Measurements from ENCODE around the gene ZNF714. TPM values are rescaled to one million over a fixed set of nuclear protein-coding genes. Genes with fewer than 3 reads are reported as not detected.

Gene ZNF714
- total and polyA plus RNA-seq, 2 donors from 2014 or later = 2.0 to 8.8 TPM

DNA sequence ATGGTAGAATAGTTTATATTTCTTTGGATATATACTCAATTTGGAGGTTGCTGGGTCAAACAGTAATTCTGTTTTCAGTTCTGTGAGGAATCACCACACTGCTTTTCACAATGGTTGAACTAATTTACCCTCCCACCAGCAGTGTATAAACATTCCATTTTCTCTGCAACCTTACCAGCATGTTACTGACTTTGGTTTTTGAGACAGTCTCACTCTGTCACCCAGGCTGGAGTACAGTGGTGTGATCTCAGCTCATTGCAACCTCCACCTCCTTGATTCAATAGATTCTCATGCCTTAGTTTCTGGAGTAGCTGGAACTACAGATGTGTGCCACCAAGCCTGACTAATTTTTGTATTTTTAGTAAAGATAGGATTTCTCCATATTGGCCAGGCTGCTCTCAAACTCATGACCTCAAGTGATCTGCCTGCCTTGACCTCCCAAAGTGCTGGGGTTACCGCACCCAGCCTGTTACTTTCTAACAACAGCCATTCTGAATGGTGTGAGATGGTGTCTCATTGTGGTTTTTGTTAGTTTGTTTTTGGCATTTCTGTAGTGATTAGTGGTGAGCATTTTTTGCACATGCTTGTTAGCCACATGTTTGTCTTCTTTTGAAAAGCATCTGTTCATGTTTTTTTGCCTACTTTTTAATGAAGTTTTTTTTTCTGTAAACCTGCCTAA lies 12.5 kb downstream of the ZNF714 start:
- Histone ChIP-seq H3K27ac (ENCODE audit: low read depth in 2 of 2, low read length in 2 of 2) (no peak overlapping the region), H3K9me3 (ENCODE audit: control insufficient read depth in 2 of 3, insufficient read depth in 1 of 3, low read length in 3 of 3) (no peaks in the 10 kb centered on the region), H3K4me1 (ENCODE audit: control insufficient read depth in 2 of 3, insufficient read depth in 2 of 3, low read depth in 1 of 3, low read length in 3 of 3) (no peaks in the 10 kb centered on the region), H3K4me3 (ENCODE audit: low read length in 3 of 3) (no peak overlapping the region), H3K36me3 (ENCODE audit: control insufficient read depth in 2 of 3, insufficient read depth in 3 of 3, low read length in 3 of 3) (no peaks in the 10 kb centered on the region), H3K9ac (ENCODE audit: low read length in 3 of 3) (no peak overlapping the region), H3K27me3 (ENCODE audit: control insufficient read depth, insufficient read depth, low read length) (no peaks in the 10 kb centered on the region)
- DNase-seq = no peak
- intact Hi-C loops (cut with DNase I) = no loop called here
- TF ChIP-seq CTCF (IDR thresholded peaks at IDR 0.05; ENCODE audit: borderline replicate concordance, extremely low read depth, insufficient read depth) = no peak
- no peak for FAIRE-seq

DNA sequence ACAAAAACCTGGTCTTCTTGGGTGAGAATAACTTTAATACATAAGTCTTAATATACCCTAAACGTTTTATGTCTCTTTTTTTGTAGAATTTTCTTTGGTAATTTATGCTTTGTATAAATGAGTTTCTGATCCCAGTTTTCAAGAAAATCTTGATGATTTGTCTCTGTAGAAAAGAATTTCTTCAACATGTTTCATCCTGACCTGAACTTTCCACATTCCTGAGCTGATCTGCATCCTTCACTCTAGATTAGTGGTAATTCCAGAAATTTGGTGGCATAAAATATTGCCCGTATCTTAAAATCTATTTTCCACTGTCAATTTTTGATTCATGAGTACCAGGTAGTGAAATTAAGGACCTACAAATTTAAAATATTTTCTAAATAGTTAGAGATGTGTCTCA lies 16.3 kb downstream of the ZNF714 start:
- Histone ChIP-seq H3K4me1 (ENCODE audit: control insufficient read depth in 2 of 3, insufficient read depth in 2 of 3, low read depth in 1 of 3, low read length in 3 of 3) (no peaks in the 10 kb centered on the region), H3K4me3 (ENCODE audit: low read length in 3 of 3) (no peak overlapping the region), H3K27me3 (ENCODE audit: control insufficient read depth, insufficient read depth, low read length) (no peaks in the 10 kb centered on the region), H3K9me3 (ENCODE audit: control insufficient read depth in 2 of 3, insufficient read depth in 1 of 3, low read length in 3 of 3) (no peaks in the 10 kb centered on the region), H3K27ac (ENCODE audit: low read depth in 2 of 2, low read length in 2 of 2) (no peak overlapping the region), H3K36me3 (ENCODE audit: control insufficient read depth in 2 of 3, insufficient read depth in 3 of 3, low read length in 3 of 3) (no peaks in the 10 kb centered on the region), H3K9ac (ENCODE audit: low read length in 3 of 3) (no peak overlapping the region)
- intact Hi-C loops (cut with DNase I) = no loop called here
- no peak for FAIRE-seq
- DNase-seq = no peak
- TF ChIP-seq CTCF (IDR thresholded peaks at IDR 0.05; ENCODE audit: borderline replicate concordance, extremely low read depth, insufficient read depth) = no peak

DNA sequence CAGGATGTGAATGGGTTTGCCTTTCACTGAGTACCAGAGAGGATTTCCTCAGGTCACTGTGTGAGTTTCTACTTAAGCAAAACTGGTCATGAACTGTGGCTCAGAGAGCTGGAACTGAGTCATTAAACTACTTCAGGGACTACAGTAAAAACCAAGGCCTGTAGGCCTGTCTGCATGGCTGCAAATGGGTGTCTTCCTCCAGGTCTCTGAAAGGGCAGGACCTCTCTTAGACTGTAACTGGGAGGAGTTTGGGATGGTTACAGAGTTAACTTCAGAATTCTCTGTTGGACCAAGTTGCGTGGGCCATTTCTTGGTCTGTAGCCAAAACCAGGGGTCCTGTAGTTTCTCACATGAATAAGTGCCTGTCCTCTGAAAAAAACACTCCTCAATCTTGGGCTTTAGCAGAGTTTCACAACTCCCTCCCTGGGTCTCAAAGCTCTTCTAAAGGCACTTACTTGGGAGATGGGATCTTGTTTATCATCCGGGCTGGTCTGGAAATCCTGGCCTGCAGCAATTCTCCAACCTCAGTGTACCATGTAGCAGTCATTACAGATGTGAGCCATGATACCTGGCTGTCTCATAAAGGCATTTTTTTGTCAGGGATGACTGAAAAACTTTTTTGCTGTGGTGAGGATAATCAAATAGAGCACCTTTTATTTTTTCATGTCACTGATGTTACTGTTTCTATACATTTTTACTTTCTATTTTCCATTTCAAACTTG lies 19.7 kb downstream of the ZNF714 start:
- FAIRE-seq (no peak), DNase-seq (no peak)
- H3K4me1 ChIP-seq (ENCODE audit: control insufficient read depth in 2 of 3, insufficient read depth in 2 of 3, low read depth in 1 of 3, low read length in 3 of 3) = no peaks in the 10 kb centered on the region
- no peaks in the 10 kb centered on the region for H3K27me3 ChIP-seq (ENCODE audit: control insufficient read depth, insufficient read depth, low read length)
- no peak overlapping the region for H3K4me3 ChIP-seq (ENCODE audit: low read length in 3 of 3)
- intact Hi-C loops (cut with DNase I) = no loop called here
- H3K36me3 ChIP-seq (ENCODE audit: control insufficient read depth in 2 of 3, insufficient read depth in 3 of 3, low read length in 3 of 3) = no peaks in the 10 kb centered on the region
- no peak overlapping the region for H3K9ac ChIP-seq (ENCODE audit: low read length in 3 of 3)
- no peak for TF ChIP-seq CTCF (IDR thresholded peaks at IDR 0.05; ENCODE audit: borderline replicate concordance, extremely low read depth, insufficient read depth)
- H3K27ac ChIP-seq (ENCODE audit: low read depth in 2 of 2, low read length in 2 of 2) = no peak overlapping the region
- H3K9me3 ChIP-seq (ENCODE audit: control insufficient read depth in 2 of 3, insufficient read depth in 1 of 3, low read length in 3 of 3) = no peaks in the 10 kb centered on the region

All from kidney (tissue), 14 donors.